GM13977 (cell line): ENCODE data around the gene SH2D6.

Experiments used
- DNase-seq: peaks from one replicate; pipeline ENCODE4 v3.0.0; 2012; ENCODE audit warnings: low spot score
- CTCF ChIP-seq: IDR thresholded peaks from 2 replicates; pipeline ENCODE4 v1.5.1; 2012; ENCODE audit warnings: mild to moderate bottlenecking, control low read depth; ENCODE audit not compliant: insufficient read depth; ENCODE audit errors: extremely low read depth, missing control alignments
- in situ Hi-C: fragments of 300-500 bp; cut with MboI; formaldehyde crosslinking; loops from one replicate; pipeline ENCODE4 v1.12.0; 2022; ENCODE audit warnings: low sequenced_read_pairs, low pct_unique_long_range_greater_than_20kb, mixed read lengths, inconsistent platforms; ENCODE audit not compliant: unreplicated experiment

The SH2D6 gene

GRCh38 chr2:85468096-85468703 lies 49.7 kb downstream of the SH2D6 start:
- in situ Hi-C loops, result no loop called here
- TF ChIP-seq CTCF, result no peak

GRCh38 chr2:85468704-85469349 lies 50.3 kb downstream of the SH2D6 start:
- no peak for TF ChIP-seq CTCF
- no peak for DNase-seq
- in situ Hi-C loops, result no loop called here

More at GRCh38 chr2:85468096-85468703, 49.7 kb downstream of the SH2D6 start:
- DNase-seq, result no peak

- TF ChIP-seq CTCF, result no peak
- in situ Hi-C loops, result no loop called here
- no peak for DNase-seq
Measured at GRCh38 chr2:85470850-85471800, 52.6 kb downstream of the SH2D6 start.

- TF ChIP-seq CTCF, result no peak
- DNase-seq, result no peak
- in situ Hi-C loops, result no loop called here
Measured at GRCh38 chr2:85472261-85472660, 53.7 kb downstream of the SH2D6 start.

GRCh38 chr2:85475799-85476490 lies 57.4 kb downstream of the SH2D6 start:
- DNase-seq, result no peak
- no peak for TF ChIP-seq CTCF
- in situ Hi-C loops, result no loop called here

- in situ Hi-C loops, result no loop called here
- TF ChIP-seq CTCF, result no peak
- no peak for DNase-seq
Measured at GRCh38 chr2:85476624-85477023, 58.1 kb downstream of the SH2D6 start.
